Measurements from ENCODE around the gene SYNJ1.

Gene SYNJ1

GRCh38 chr21:32608851-32609250, 119.0 kb downstream of the SYNJ1 start:
- no peak for DNase-seq

GRCh38 chr21:32605469-32605868, 122.3 kb downstream of the SYNJ1 start:
- no peak for DNase-seq

GRCh38 chr21:32604464-32604863, 123.3 kb downstream of the SYNJ1 start:
- no peak for DNase-seq

- no peak for DNase-seq
These were observed 124.7 kb downstream of the SYNJ1 start for GRCh38 chr21:32603131-32603530.

GRCh38 chr21:32602099-32602498, 125.7 kb downstream of the SYNJ1 start:
- no peak for DNase-seq

GRCh38 chr21:32599526-32599925, 128.3 kb downstream of the SYNJ1 start:
- DNase-seq = no peak

- DNase-seq = no peak
These were observed 128.7 kb downstream of the SYNJ1 start for GRCh38 chr21:32599091-32599490.

- DNase-seq = no peak
These were observed 130.6 kb downstream of the SYNJ1 start for GRCh38 chr21:32597205-32597604.

- DNase-seq = no peak
These were observed 132.4 kb downstream of the SYNJ1 start for GRCh38 chr21:32595431-32595830.

- DNase-seq = no peak
These were observed 134.1 kb downstream of the SYNJ1 start for GRCh38 chr21:32593690-32594089.

- DNase-seq = no peak
These were observed 134.8 kb downstream of the SYNJ1 start for GRCh38 chr21:32592929-32593502.

GRCh38 chr21:32590130-32590529, 137.7 kb downstream of the SYNJ1 start:
- no peak for DNase-seq

- no peak for DNase-seq
These were observed 140.2 kb downstream of the SYNJ1 start for GRCh38 chr21:32587651-32588050.

GRCh38 chr21:32587120-32587519, 140.7 kb downstream of the SYNJ1 start:
- DNase-seq = no peak

GRCh38 chr21:32585970-32586369, 141.8 kb downstream of the SYNJ1 start:
- no peak for DNase-seq

GRCh38 chr21:32585042-32585710, 142.6 kb downstream of the SYNJ1 start, which contains the start of gene TCP10L:
Gene TCP10L (minus strand): TSS chr21:32585523. CDS start chr21:32584304, 1,219 bp downstream.
- no peak for DNase-seq

- DNase-seq = no peak
These were observed 143.3 kb downstream of the SYNJ1 start for GRCh38 chr21:32584472-32584871.

- no peak for DNase-seq
These were observed 146.1 kb downstream of the SYNJ1 start for GRCh38 chr21:32581732-32582131.

GRCh38 chr21:32580949-32581348, 146.9 kb downstream of the SYNJ1 start:
- DNase-seq = no peak
